HG03571 (cell line): ENCODE measurements around the gene KATNB1.
"Not testable (repeated sequence)": the region's sequence is repeated elsewhere in the genome, so short reads cannot be mapped to it uniquely, and the experiment has no call there.

ENCODE experiments used
- ATAC-seq: cut with Tn5 transposase; IDR thresholded peaks from one replicate; pipeline ENCODE4 v1.9.1; 2021; ENCODE audit not compliant: unreplicated experiment

Gene KATNB1

GRCh38 chr16:57725151-57725550 is 10.4 kb upstream of the KATNB1 start:
- no peak for ATAC-seq

- no peak for ATAC-seq
Measured at GRCh38 chr16:57725554-57725953, 10.0 kb upstream of the KATNB1 start.

GRCh38 chr16:57725976-57726375 is 9.6 kb upstream of the KATNB1 start:
- ATAC-seq, result no peak

- no peak for ATAC-seq
Measured at GRCh38 chr16:57726433-57726947, 9.1 kb upstream of the KATNB1 start.

- no peak for ATAC-seq
Measured at GRCh38 chr16:57727610-57728009, 8.0 kb upstream of the KATNB1 start.

- no peak for ATAC-seq
Measured at GRCh38 chr16:57728336-57729181, 7.0 kb upstream of the KATNB1 start.

GRCh38 chr16:57729182-57729484 is 6.4 kb upstream of the KATNB1 start:
- no peak for ATAC-seq

- ATAC-seq, result not testable (repeated sequence)
Measured at GRCh38 chr16:57729852-57730251, 5.7 kb upstream of the KATNB1 start.

- no peak for ATAC-seq
Measured at GRCh38 chr16:57730771-57731730, 4.5 kb upstream of the KATNB1 start.

- no peak for ATAC-seq
Measured at GRCh38 chr16:57732037-57732436, 3.5 kb upstream of the KATNB1 start.

GRCh38 chr16:57732714-57733113 is 2.9 kb upstream of the KATNB1 start:
- ATAC-seq, result no peak

- no peak for ATAC-seq
Measured at GRCh38 chr16:57734308-57734924, 1.2 kb upstream of the KATNB1 start.

GRCh38 chr16:57734925-57735754 is 430 bp upstream of the KATNB1 start:
- peak; percentile 80 for ATAC-seq

- ATAC-seq, result no peak
Measured at GRCh38 chr16:57736419-57737351, 1.1 kb downstream of the KATNB1 start.

- no peak for ATAC-seq
Measured at GRCh38 chr16:57738844-57739243, 3.3 kb downstream of the KATNB1 start.

GRCh38 chr16:57739756-57740422 is 4.3 kb downstream of the KATNB1 start:
- no peak for ATAC-seq

GRCh38 chr16:57740423-57741071 is 5.0 kb downstream of the KATNB1 start:
- ATAC-seq, result no peak

GRCh38 chr16:57741660-57742191 is 6.2 kb downstream of the KATNB1 start:
- ATAC-seq, result no peak
